Bronchial epithelial cell (primary cell): ENCODE measurements around the gene NFYA. TPM values are rescaled to one million over a fixed set of nuclear protein-coding genes. Genes with fewer than 3 reads are reported as not detected.
A peak's percentile ranks its signal among the peaks of the same experiment; 100 is the strongest.

Experiments used
- DNase-seq: peaks from one replicate; pipeline ENCODE4 v3.0.0-alpha.2; 2010; ENCODE audit warnings: low read depth
- FAIRE-seq: peaks from 2 replicates; lab custom pipeline; 2011; peaks lifted over from hg19 to GRCh38; lab: Jason Lieb, UNC
- H3K27me3 ChIP-seq: 2 replicates; pipeline ENCODE4 v1.5.1; 2011; ENCODE audit warnings: low read length; ENCODE audit not compliant: control insufficient read depth, insufficient read depth
- H3K36me3 ChIP-seq: 2 replicates; pipeline ENCODE4 v1.5.1; 2011; ENCODE audit warnings: low read length; ENCODE audit not compliant: control insufficient read depth, insufficient read depth
- H3K4me3 ChIP-seq: 2 replicates; pipeline ENCODE4 v1.5.1; 2011; ENCODE audit warnings: mild to moderate bottlenecking, low read depth, low read length, control low read depth
- total RNA-seq: library from RNA; depleted of rRNA; stranded (reverse); fragments of >200 nt; gene quantifications from 2 replicates; pipeline ENCODE4 v1.2.1, GENCODE V29; 2014
- TF ChIP-seq, protein P1 (sequence below): IDR thresholded peaks from 2 replicates; pipeline ENCODE4 v1.5.1; 2011; ENCODE audit warnings: mild to moderate bottlenecking, moderate library complexity, low read length, control low read depth, inconsistent platforms; ENCODE audit not compliant: insufficient read depth, severe bottlenecking

NFYA gene
- total RNA-seq, 1 donor from 2014 or later: 20.5 TPM

DNA sequence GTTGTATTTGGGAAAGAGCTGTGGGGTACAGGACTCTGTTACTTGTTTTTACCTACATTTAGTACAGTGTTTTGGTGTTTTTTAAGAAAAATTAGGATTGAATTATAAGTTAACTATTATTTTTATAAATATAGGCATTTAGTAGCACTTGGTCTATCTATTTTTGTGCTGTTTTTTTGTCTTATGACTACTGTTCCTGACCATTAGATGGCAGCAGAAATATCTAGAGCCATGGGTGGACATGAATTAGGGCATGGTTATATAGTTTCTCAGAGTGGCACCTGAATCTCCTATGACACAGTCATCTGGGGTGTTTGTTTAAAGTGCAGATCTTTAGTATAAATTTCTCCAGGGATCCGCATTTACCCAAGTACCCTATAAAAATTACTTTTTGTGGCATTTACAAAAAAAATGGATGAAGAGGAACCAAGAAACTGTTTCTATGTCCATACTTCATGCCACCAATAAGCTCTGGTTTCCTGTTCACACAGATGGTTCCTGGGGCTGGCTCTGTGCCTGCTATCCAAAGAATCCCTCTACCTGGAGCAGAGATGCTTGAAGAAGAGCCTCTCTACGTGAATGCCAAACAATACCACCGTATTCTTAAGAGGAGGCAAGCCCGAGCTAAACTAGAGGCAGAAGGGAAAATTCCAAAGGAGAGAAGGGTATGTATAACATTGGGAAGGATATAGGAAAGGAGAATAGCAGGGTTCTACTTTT, 19.8 kb downstream of the NFYA start:
- TF ChIP-seq, protein P1, sequence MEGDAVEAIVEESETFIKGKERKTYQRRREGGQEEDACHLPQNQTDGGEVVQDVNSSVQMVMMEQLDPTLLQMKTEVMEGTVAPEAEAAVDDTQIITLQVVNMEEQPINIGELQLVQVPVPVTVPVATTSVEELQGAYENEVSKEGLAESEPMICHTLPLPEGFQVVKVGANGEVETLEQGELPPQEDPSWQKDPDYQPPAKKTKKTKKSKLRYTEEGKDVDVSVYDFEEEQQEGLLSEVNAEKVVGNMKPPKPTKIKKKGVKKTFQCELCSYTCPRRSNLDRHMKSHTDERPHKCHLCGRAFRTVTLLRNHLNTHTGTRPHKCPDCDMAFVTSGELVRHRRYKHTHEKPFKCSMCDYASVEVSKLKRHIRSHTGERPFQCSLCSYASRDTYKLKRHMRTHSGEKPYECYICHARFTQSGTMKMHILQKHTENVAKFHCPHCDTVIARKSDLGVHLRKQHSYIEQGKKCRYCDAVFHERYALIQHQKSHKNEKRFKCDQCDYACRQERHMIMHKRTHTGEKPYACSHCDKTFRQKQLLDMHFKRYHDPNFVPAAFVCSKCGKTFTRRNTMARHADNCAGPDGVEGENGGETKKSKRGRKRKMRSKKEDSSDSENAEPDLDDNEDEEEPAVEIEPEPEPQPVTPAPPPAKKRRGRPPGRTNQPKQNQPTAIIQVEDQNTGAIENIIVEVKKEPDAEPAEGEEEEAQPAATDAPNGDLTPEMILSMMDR: peak; percentile 27
- DNase-seq (peak; percentile 43), FAIRE-seq (no peak)
- Histone ChIP-seq H3K4me3 (no peak overlapping the region), H3K36me3 (peaks cover 33% of the 10 kb centered on the region), H3K27me3 (no peaks in the 10 kb centered on the region)

DNA sequence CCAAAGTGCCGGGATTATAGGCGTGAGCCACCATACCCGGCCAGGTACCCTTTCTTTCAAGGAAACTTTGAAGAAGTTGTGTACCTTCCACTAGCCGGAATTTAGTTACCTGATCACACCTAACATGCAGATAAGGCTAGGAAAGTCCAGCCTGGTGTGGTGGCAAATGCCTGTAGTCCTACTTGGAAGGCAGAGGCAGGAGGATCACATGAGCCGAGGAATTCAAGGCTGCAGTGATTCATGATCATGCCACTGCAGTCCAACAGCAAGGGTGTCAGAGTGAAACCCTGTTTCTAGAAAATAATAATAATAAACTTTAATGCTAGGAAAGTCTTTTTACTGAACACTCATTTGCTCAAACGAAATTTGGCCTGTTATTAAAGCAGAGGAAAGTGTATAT, 21.0 kb downstream of the NFYA start:
- FAIRE-seq: no peak
- no peak for DNase-seq
- Histone ChIP-seq H3K4me3 (no peak overlapping the region), H3K36me3 (peaks cover 33% of the 10 kb centered on the region), H3K27me3 (no peaks in the 10 kb centered on the region)
- TF ChIP-seq, protein P1: no peak

- Histone ChIP-seq H3K4me3 (no peak overlapping the region), H3K36me3 (peaks cover 24% of the 10 kb centered on the region), H3K27me3 (no peaks in the 10 kb centered on the region)
- TF ChIP-seq, protein P1: no peak
- FAIRE-seq (no peak), DNase-seq (no peak)
Measured at GRCh38 chr6:41097467-41098090, 24.8 kb downstream of the NFYA start.

DNA sequence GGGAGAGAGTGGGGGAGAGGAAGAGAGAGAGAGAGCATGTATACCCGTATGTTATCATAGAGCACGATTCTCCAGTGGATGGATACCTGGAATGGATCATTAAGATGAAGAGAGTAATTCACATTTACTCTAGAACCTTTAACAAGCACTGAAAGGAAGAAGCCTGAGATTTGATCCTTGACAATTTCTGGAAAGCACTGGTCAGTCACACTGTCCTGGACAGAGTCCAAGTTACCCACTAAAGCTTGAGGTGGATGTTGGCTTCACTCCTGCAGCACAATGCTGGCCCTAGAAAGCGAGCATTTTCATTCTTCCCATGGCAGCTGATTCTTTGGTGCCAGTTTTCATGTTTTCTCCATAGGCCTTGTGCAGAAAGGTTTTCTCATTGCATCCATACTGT, 25.6 kb downstream of the NFYA start:
- Histone ChIP-seq H3K27me3 (no peaks in the 10 kb centered on the region), H3K36me3 (peaks cover 19% of the 10 kb centered on the region), H3K4me3 (no peak overlapping the region)
- DNase-seq: no peak
- TF ChIP-seq, protein P1: no peak
- no peak for FAIRE-seq

DNA sequence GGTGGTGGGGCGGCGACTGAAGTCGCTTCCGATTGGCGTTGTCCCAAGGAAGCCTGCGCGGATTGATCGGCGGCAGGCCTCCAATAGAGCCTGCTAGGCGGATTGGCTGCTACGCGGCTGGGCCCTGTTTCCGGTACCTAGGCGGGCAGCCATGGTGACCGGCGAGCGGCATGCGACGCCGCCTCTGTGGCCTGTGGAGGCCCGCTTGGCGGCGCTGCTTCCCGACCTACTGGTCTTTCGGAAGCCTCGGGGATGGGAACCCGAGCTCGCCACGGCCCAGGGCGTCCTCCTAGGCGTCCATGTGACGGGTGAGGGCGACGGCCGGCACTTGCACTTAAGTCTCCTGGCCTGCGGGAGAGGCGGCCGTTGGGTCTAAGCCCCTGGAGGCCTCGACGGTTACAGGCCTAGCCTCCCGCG, 28.1 kb downstream of the NFYA start:
- Histone ChIP-seq H3K27me3 (no peaks in the 10 kb centered on the region), H3K4me3 (no peak overlapping the region), H3K36me3 (peaks cover 7% of the 10 kb centered on the region)
- TF ChIP-seq, protein P1: no peak
- FAIRE-seq (no peak), DNase-seq (no peak)
